Osteocyte (in vitro differentiated cells): ENCODE results near the gene KIAA1755. TPM values are rescaled to one million over a fixed set of nuclear protein-coding genes. Genes with fewer than 3 reads are reported as not detected.

Source experiments
- DNase-seq: peaks from one replicate; pipeline ENCODE4 v3.0.0; 2021; ENCODE audit warnings: mixed read lengths; ENCODE audit not compliant: unreplicated experiment; ENCODE audit errors: extremely low spot score
- H3K27ac Mint-ChIP-seq: one replicate; pipeline ENCODE4 v1.8.0; 2021; ENCODE audit warnings: mild to moderate bottlenecking, mixed read lengths; ENCODE audit not compliant: unreplicated experiment
- H3K27me3 Mint-ChIP-seq: one replicate; pipeline ENCODE4 v1.8.0; 2021; ENCODE audit warnings: mixed read lengths; ENCODE audit not compliant: unreplicated experiment
- H3K36me3 Mint-ChIP-seq: one replicate; pipeline ENCODE4 v1.8.0; 2021; ENCODE audit warnings: mixed read lengths; ENCODE audit not compliant: unreplicated experiment
- H3K4me1 Mint-ChIP-seq: one replicate; pipeline ENCODE4 v1.8.0; 2021; ENCODE audit warnings: mixed read lengths; ENCODE audit not compliant: unreplicated experiment
- H3K4me3 Mint-ChIP-seq: one replicate; pipeline ENCODE4 v1.8.0; 2021; ENCODE audit warnings: mild to moderate bottlenecking, moderate library complexity, mixed read lengths; ENCODE audit not compliant: unreplicated experiment
- H3K9me3 Mint-ChIP-seq: one replicate; pipeline ENCODE4 v1.8.0; 2021; ENCODE audit warnings: mixed read lengths; ENCODE audit not compliant: unreplicated experiment
- CTCF ChIP-seq: fragments of 200-600 bp; sonication (generic); IDR thresholded peaks from 2 replicates; pipeline ENCODE4 v1.5.0; 2021; ENCODE audit warnings: antibody characterized with exemption, mild to moderate bottlenecking, moderate library complexity
- total RNA-seq: library from RNA; stranded (reverse); gene quantifications from 2 replicates; pipeline ENCODE4 v1.2.1, GENCODE V29; 2021

The KIAA1755 gene
- total RNA-seq, 1 donor from 2014 or later = 50.2 TPM

- Mint-ChIP-seq H3K27me3 (no peaks in the 10 kb centered on the region), H3K27ac (no peak overlapping the region), H3K4me3 (no peak overlapping the region), H3K9me3 (no peaks in the 10 kb centered on the region), H3K36me3 (no peaks in the 10 kb centered on the region), H3K4me1 (peaks cover 68% of the 10 kb centered on the region)
- TF ChIP-seq CTCF = no peak
- DNase-seq = no peak
Observed at GRCh38 chr20:38178065-38178491, 82.5 kb downstream of the KIAA1755 start.

- Mint-ChIP-seq H3K9me3 (no peaks in the 10 kb centered on the region), H3K4me3 (no peak overlapping the region), H3K27me3 (no peaks in the 10 kb centered on the region), H3K27ac (no peak overlapping the region), H3K36me3 (no peaks in the 10 kb centered on the region), H3K4me1 (peaks cover 76% of the 10 kb centered on the region)
- no peak for DNase-seq
- no peak for TF ChIP-seq CTCF
Observed at GRCh38 chr20:38177201-38177600, 83.3 kb downstream of the KIAA1755 start.

GRCh38 chr20:38175304-38176180 lies 85.0 kb downstream of the KIAA1755 start:
- no peak for DNase-seq
- no peak for TF ChIP-seq CTCF
- Mint-ChIP-seq H3K4me1 (peaks cover 76% of the 10 kb centered on the region), H3K27me3 (no peaks in the 10 kb centered on the region), H3K4me3 (no peak overlapping the region), H3K27ac (peak overlapping the region; percentile 97), H3K9me3 (no peaks in the 10 kb centered on the region), H3K36me3 (no peaks in the 10 kb centered on the region)

GRCh38 chr20:38173237-38174156 lies 87.0 kb downstream of the KIAA1755 start:
- Mint-ChIP-seq H3K4me3 (peak overlapping the region; percentile 0), H3K36me3 (no peaks in the 10 kb centered on the region), H3K27ac (peak overlapping the region; percentile 97), H3K9me3 (no peaks in the 10 kb centered on the region), H3K4me1 (peaks cover 75% of the 10 kb centered on the region), H3K27me3 (no peaks in the 10 kb centered on the region)
- DNase-seq = peak; percentile 90
- peak; percentile 31 for TF ChIP-seq CTCF

GRCh38 chr20:38172408-38172807 lies 88.1 kb downstream of the KIAA1755 start:
- DNase-seq = no peak
- Mint-ChIP-seq H3K9me3 (no peaks in the 10 kb centered on the region), H3K27me3 (no peaks in the 10 kb centered on the region), H3K4me3 (no peak overlapping the region), H3K27ac (peak overlapping the region; percentile 97), H3K36me3 (no peaks in the 10 kb centered on the region), H3K4me1 (peaks cover 79% of the 10 kb centered on the region)
- peak; percentile 61 for TF ChIP-seq CTCF
